ELR (cell line): Measurements from ENCODE around the gene GLCE.
"Not testable (repeated sequence)": the region's sequence is repeated elsewhere in the genome, so short reads cannot be mapped to it uniquely, and the experiment has no call there.

Experiments
- DNase-seq: peaks from one replicate; pipeline ENCODE4 v3.0.0-alpha.2; 2015; ENCODE audit warnings: low read depth

The GLCE gene

GRCh38 chr15:69138963-69139362 is 21.5 kb upstream of the GLCE start:
- no peak for DNase-seq

GRCh38 chr15:69140306-69140705 is 20.1 kb upstream of the GLCE start:
- DNase-seq = no peak

- DNase-seq = peak; percentile 73
These were observed 19.1 kb upstream of the GLCE start for GRCh38 chr15:69141286-69141701.

GRCh38 chr15:69141833-69142232 is 18.6 kb upstream of the GLCE start:
- no peak for DNase-seq

- DNase-seq = no peak
These were observed 16.5 kb upstream of the GLCE start for GRCh38 chr15:69143756-69144436.

GRCh38 chr15:69144530-69144929 is 15.9 kb upstream of the GLCE start:
- no peak for DNase-seq

- no peak for DNase-seq
These were observed 15.2 kb upstream of the GLCE start for GRCh38 chr15:69145149-69145693.

GRCh38 chr15:69145694-69146492 is 14.5 kb upstream of the GLCE start:
- no peak for DNase-seq

GRCh38 chr15:69146724-69147435 is 13.6 kb upstream of the GLCE start:
- no peak for DNase-seq

- no peak for DNase-seq
These were observed 12.0 kb upstream of the GLCE start for GRCh38 chr15:69148465-69148864.

- no peak for DNase-seq
These were observed 11.3 kb upstream of the GLCE start for GRCh38 chr15:69149163-69149562.

GRCh38 chr15:69149803-69150202 is 10.6 kb upstream of the GLCE start:
- no peak for DNase-seq

GRCh38 chr15:69150336-69150735 is 10.1 kb upstream of the GLCE start:
- no peak for DNase-seq

- DNase-seq = no peak
These were observed 9.6 kb upstream of the GLCE start for GRCh38 chr15:69150841-69151240.

- DNase-seq = no peak
These were observed 7.4 kb upstream of the GLCE start for GRCh38 chr15:69153046-69153445.

GRCh38 chr15:69153587-69153986 is 6.8 kb upstream of the GLCE start:
- not testable (repeated sequence) for DNase-seq

- peak; percentile 32 for DNase-seq
These were observed 6.4 kb upstream of the GLCE start for GRCh38 chr15:69154078-69154477.

- peak; percentile 88 for DNase-seq
These were observed 5.8 kb upstream of the GLCE start for GRCh38 chr15:69154684-69155083.

GRCh38 chr15:69156736-69157381 is 3.6 kb upstream of the GLCE start:
- DNase-seq = no peak

- DNase-seq = no peak
These were observed 2.1 kb upstream of the GLCE start for GRCh38 chr15:69158201-69158842.

GRCh38 chr15:69158843-69159240 is 1.6 kb upstream of the GLCE start:
- no peak for DNase-seq

GRCh38 chr15:69159805-69160140 is 662 bp upstream of the GLCE start:
- DNase-seq = no peak
